ENCODE measurements around the gene LOC128125822.

Gene LOC128125822

GRCh38 chr6:63572747-63573075, 431 bp downstream of the LOC128125822 start:
- Histone ChIP-seq H3K27me3 (ENCODE audit: insufficient read depth, low read length, poor library complexity) (no peaks in the 10 kb centered on the region), H3K27ac (ENCODE audit: low read length) (peak overlapping the region; percentile 94), H3K4me2 (ENCODE audit: insufficient read depth, low read length) (peak overlapping the region; percentile 71), H4K20me1 (ENCODE audit: insufficient read depth, low read length) (peaks cover 35% of the 10 kb centered on the region), H3K9me3 (ENCODE audit: insufficient read depth, low read length, severe bottlenecking) (no peaks in the 10 kb centered on the region), H3K36me3 (ENCODE audit: insufficient read depth, low read length) (peaks cover 16% of the 10 kb centered on the region), H3K79me2 (ENCODE audit: insufficient read depth, low read length) (peaks cover 52% of the 10 kb centered on the region), H3K9ac (ENCODE audit: low read depth, low read length) (peak overlapping the region; percentile 99), H3K4me1 (ENCODE audit: insufficient read depth, low read length) (peaks cover 27% of the 10 kb centered on the region), H2AFZ (ENCODE audit: low read depth, low read length) (peak overlapping the region; percentile 44), H3K4me3 (ENCODE audit: low read depth in 1 of 2, low read length in 2 of 2) (peak overlapping the region; percentile 38 to 60)
- ATAC-seq (ENCODE audit: insufficient read depth, low read depth) = peak; percentile 7
- DNase-seq = no peak
- TF ChIP-seq EZH2 (IDR thresholded peaks at IDR 0.05; ENCODE audit: borderline replicate concordance, low read depth, low read length, severe bottlenecking) = no peak
- TF ChIP-seq, protein P1, sequence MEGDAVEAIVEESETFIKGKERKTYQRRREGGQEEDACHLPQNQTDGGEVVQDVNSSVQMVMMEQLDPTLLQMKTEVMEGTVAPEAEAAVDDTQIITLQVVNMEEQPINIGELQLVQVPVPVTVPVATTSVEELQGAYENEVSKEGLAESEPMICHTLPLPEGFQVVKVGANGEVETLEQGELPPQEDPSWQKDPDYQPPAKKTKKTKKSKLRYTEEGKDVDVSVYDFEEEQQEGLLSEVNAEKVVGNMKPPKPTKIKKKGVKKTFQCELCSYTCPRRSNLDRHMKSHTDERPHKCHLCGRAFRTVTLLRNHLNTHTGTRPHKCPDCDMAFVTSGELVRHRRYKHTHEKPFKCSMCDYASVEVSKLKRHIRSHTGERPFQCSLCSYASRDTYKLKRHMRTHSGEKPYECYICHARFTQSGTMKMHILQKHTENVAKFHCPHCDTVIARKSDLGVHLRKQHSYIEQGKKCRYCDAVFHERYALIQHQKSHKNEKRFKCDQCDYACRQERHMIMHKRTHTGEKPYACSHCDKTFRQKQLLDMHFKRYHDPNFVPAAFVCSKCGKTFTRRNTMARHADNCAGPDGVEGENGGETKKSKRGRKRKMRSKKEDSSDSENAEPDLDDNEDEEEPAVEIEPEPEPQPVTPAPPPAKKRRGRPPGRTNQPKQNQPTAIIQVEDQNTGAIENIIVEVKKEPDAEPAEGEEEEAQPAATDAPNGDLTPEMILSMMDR (IDR thresholded peaks at IDR 0.05; ENCODE audit: borderline replicate concordance, extremely low read depth, low read length, poor library complexity, severe bottlenecking) = no peak

- Histone ChIP-seq H3K79me2 (ENCODE audit: insufficient read depth, low read length) (peaks cover 57% of the 10 kb centered on the region), H3K36me3 (ENCODE audit: insufficient read depth, low read length) (peaks cover 21% of the 10 kb centered on the region), H4K20me1 (ENCODE audit: insufficient read depth, low read length) (peaks cover 35% of the 10 kb centered on the region), H3K9ac (ENCODE audit: low read depth, low read length) (peak overlapping the region; percentile 99), H2AFZ (ENCODE audit: low read depth, low read length) (peak overlapping the region; percentile 44), H3K27ac (ENCODE audit: low read length) (peak overlapping the region; percentile 94), H3K4me3 (ENCODE audit: low read depth in 1 of 2, low read length in 2 of 2) (peak overlapping the region; percentile 38 to 60), H3K9me3 (ENCODE audit: insufficient read depth, low read length, severe bottlenecking) (no peaks in the 10 kb centered on the region), H3K4me1 (ENCODE audit: insufficient read depth, low read length) (peaks cover 27% of the 10 kb centered on the region), H3K4me2 (ENCODE audit: insufficient read depth, low read length) (peak overlapping the region; percentile 71), H3K27me3 (ENCODE audit: insufficient read depth, low read length, poor library complexity) (no peaks in the 10 kb centered on the region)
- DNase-seq = peak; percentile 73
- ATAC-seq (ENCODE audit: insufficient read depth, low read depth) = peak; percentile 45
- TF ChIP-seq, protein P1 (IDR thresholded peaks at IDR 0.05; ENCODE audit: borderline replicate concordance, extremely low read depth, low read length, poor library complexity, severe bottlenecking) = no peak
- no peak for TF ChIP-seq EZH2 (IDR thresholded peaks at IDR 0.05; ENCODE audit: borderline replicate concordance, low read depth, low read length, severe bottlenecking)
These were observed 1.0 kb downstream of the LOC128125822 start for GRCh38 chr6:63573076-63573898.

DNA sequence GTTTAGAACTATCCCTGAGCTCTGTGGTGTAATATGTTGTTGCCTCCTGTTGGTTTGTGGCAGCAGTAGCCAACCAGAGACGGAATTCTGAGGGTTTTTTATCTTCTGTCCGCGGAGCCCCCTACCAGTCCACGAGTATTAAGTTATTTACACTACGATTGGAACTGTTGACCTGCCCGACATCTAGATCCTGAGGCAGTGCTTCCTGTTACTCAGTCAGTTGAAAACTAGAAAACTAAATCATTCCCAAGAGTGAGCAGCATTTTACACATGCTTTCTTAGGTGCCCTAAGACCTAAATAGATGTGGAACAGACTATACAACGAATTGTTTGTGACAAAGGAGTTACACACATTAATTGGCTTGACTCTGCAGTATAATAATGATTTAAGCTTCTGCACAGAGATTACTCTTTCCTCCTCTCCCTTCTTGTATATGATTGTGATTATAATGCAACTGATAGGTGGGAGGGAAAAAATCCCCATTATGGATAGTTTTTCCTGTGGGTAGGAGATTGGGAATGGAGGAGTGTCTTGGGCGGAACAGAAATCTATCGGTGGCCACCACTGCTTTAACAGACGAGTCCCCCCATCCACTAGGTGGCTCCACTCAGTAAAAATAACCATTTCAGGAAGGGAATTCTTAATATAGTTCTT, 1.7 kb downstream of the LOC128125822 start:
- DNase-seq (peak; percentile 54), ATAC-seq (ENCODE audit: insufficient read depth, low read depth) (no peak; the same call in 1 of the 3 replicates)
- Histone ChIP-seq H3K9me3 (ENCODE audit: insufficient read depth, low read length, severe bottlenecking) (no peaks in the 10 kb centered on the region), H3K9ac (ENCODE audit: low read depth, low read length) (peak overlapping the region; percentile 99), H3K27ac (ENCODE audit: low read length) (peak overlapping the region; percentile 94), H3K4me2 (ENCODE audit: insufficient read depth, low read length) (peak overlapping the region; percentile 71), H3K27me3 (ENCODE audit: insufficient read depth, low read length, poor library complexity) (no peaks in the 10 kb centered on the region), H3K4me1 (ENCODE audit: insufficient read depth, low read length) (peaks cover 27% of the 10 kb centered on the region), H4K20me1 (ENCODE audit: insufficient read depth, low read length) (peaks cover 35% of the 10 kb centered on the region), H3K36me3 (ENCODE audit: insufficient read depth, low read length) (peaks cover 29% of the 10 kb centered on the region), H3K79me2 (ENCODE audit: insufficient read depth, low read length) (peaks cover 59% of the 10 kb centered on the region), H2AFZ (ENCODE audit: low read depth, low read length) (peak overlapping the region; percentile 44), H3K4me3 (ENCODE audit: low read depth in 1 of 2, low read length in 2 of 2) (peak overlapping the region; percentile 38 to 60)
- no peak for TF ChIP-seq EZH2 (IDR thresholded peaks at IDR 0.05; ENCODE audit: borderline replicate concordance, low read depth, low read length, severe bottlenecking)
- TF ChIP-seq, protein P1 (IDR thresholded peaks at IDR 0.05; ENCODE audit: borderline replicate concordance, extremely low read depth, low read length, poor library complexity, severe bottlenecking) = peak; percentile 76

Measured in DND-41 (cell line).